Loucy (cell line): ENCODE results near the gene SAMD4B.

Experiments used
- H2AFZ ChIP-seq: fragments of 200-600 bp; sonication (generic); 2 replicates; pipeline ENCODE4 v1.6.0; 2016; ENCODE audit warnings: antibody characterized with exemption, mild to moderate bottlenecking, low read length, moderate library complexity
- H3F3A ChIP-seq: fragments of 200-600 bp; 2 replicates; pipeline ENCODE4 v1.6.0; 2016; ENCODE audit warnings: antibody characterized with exemption, low read depth, mild to moderate bottlenecking
- H3K27me3 ChIP-seq: fragments of 200-600 bp; sonication (generic); 2 replicates; pipeline ENCODE4 v1.6.1; 2014; ENCODE audit warnings: low read length, mild to moderate bottlenecking; ENCODE audit not compliant: insufficient read depth, poor library complexity, severe bottlenecking
- H3K36me3 ChIP-seq: fragments of 200-600 bp; sonication (generic); 2 replicates; pipeline ENCODE4 v1.6.1; 2016; ENCODE audit warnings: low read length; ENCODE audit not compliant: insufficient read depth
- H3K4me1 ChIP-seq: fragments of 200-600 bp; sonication (generic); 2 replicates; pipeline ENCODE4 v1.5.1; 2014; ENCODE audit warnings: low read length, mild to moderate bottlenecking; ENCODE audit not compliant: insufficient read depth, poor library complexity, severe bottlenecking
- H3K4me2 ChIP-seq: fragments of 200-600 bp; sonication (generic); 2 replicates; pipeline ENCODE4 v1.6.0; 2014; ENCODE audit warnings: antibody characterized with exemption, low read length, low read depth, mild to moderate bottlenecking; ENCODE audit not compliant: poor library complexity, severe bottlenecking
- H3K4me3 ChIP-seq: fragments of 200-600 bp; sonication (generic); 2 replicates; pipeline ENCODE4 v1.5.1; 2014; ENCODE audit warnings: low read length, mild to moderate bottlenecking, mixed read lengths; ENCODE audit not compliant: poor library complexity, severe bottlenecking
- H3K79me2 ChIP-seq: fragments of 200-600 bp; sonication (generic); 2 replicates; pipeline ENCODE4 v1.6.1; 2014; ENCODE audit warnings: low read length; ENCODE audit not compliant: insufficient read depth
- H3K9ac ChIP-seq: fragments of 200-600 bp; sonication (generic); 2 replicates; pipeline ENCODE4 v1.6.0; 2014; ENCODE audit warnings: mild to moderate bottlenecking, low read depth, low read length, moderate library complexity; ENCODE audit not compliant: poor library complexity, severe bottlenecking
- H3K9me2 ChIP-seq: fragments of 200-600 bp; sonication (generic); replicated peaks from 2 replicates; pipeline ENCODE4 v1.6.1; 2016; ENCODE audit warnings: low read depth, low read length, mixed read lengths
- H3K9me3 ChIP-seq: fragments of 200-600 bp; sonication (generic); 2 replicates; pipeline ENCODE4 v1.6.1; 2014; ENCODE audit warnings: mild to moderate bottlenecking, antibody characterized with exemption, low read length, low read depth; ENCODE audit not compliant: insufficient read depth
- H4K20me1 ChIP-seq: fragments of 200-600 bp; sonication (generic); 2 replicates; pipeline ENCODE4 v1.6.0; 2014; ENCODE audit warnings: antibody characterized with exemption, low read length, mild to moderate bottlenecking; ENCODE audit not compliant: insufficient read depth, poor library complexity, severe bottlenecking
- CTCF ChIP-seq: fragments of 200-600 bp; sonication (generic); conservative IDR thresholded peaks from 2 replicates; pipeline ENCODE4 v1.5.1; 2014; ENCODE audit warnings: mild to moderate bottlenecking, antibody characterized with exemption, low read length
- EZH2phosphoT487 ChIP-seq: fragments of 200-600 bp; IDR thresholded peaks from 2 replicates; pipeline ENCODE4 v1.6.1; 2018; ENCODE audit warnings: antibody characterized with exemption, mild to moderate bottlenecking, moderate library complexity, borderline replicate concordance

SAMD4B gene

GRCh38 chr19:39299832-39300231 lies 42.4 kb upstream of the SAMD4B start:
- no peak overlapping the region for H3K4me2 ChIP-seq
- no peaks in the 10 kb centered on the region for H4K20me1 ChIP-seq
- peaks cover 12% of the 10 kb centered on the region for H3K4me1 ChIP-seq
- H3K4me3 ChIP-seq, result no peak overlapping the region
- H3F3A ChIP-seq, result no peaks in the 10 kb centered on the region
- H3K9me2 ChIP-seq, result no peaks in the 10 kb centered on the region
- H3K9ac ChIP-seq, result no peak overlapping the region
- no peak for TF ChIP-seq CTCF
- TF ChIP-seq EZH2phosphoT487, result no peak
- H3K79me2 ChIP-seq, result no peaks in the 10 kb centered on the region
- no peaks in the 10 kb centered on the region for H3K9me3 ChIP-seq
- no peak overlapping the region for H2AFZ ChIP-seq
- H3K27me3 ChIP-seq, result no peaks in the 10 kb centered on the region
- H3K36me3 ChIP-seq, result no peaks in the 10 kb centered on the region

GRCh38 chr19:39301021-39301420 lies 41.2 kb upstream of the SAMD4B start:
- Histone ChIP-seq H2AFZ (no peak overlapping the region), H3K36me3 (no peaks in the 10 kb centered on the region), H3F3A (no peaks in the 10 kb centered on the region), H3K4me2 (no peak overlapping the region), H3K79me2 (no peaks in the 10 kb centered on the region), H3K9me2 (no peaks in the 10 kb centered on the region), H3K27me3 (no peaks in the 10 kb centered on the region), H3K4me3 (no peak overlapping the region), H3K9ac (no peak overlapping the region), H3K9me3 (no peaks in the 10 kb centered on the region), H3K4me1 (peaks cover 12% of the 10 kb centered on the region), H4K20me1 (no peaks in the 10 kb centered on the region)
- TF ChIP-seq CTCF, result no peak

GRCh38 chr19:39301562-39301961 lies 40.7 kb upstream of the SAMD4B start:
- H3K79me2 ChIP-seq, result no peaks in the 10 kb centered on the region
- H3F3A ChIP-seq, result no peaks in the 10 kb centered on the region
- H2AFZ ChIP-seq, result no peak overlapping the region
- H3K4me3 ChIP-seq, result no peak overlapping the region
- H3K9ac ChIP-seq, result no peak overlapping the region
- H3K36me3 ChIP-seq, result no peaks in the 10 kb centered on the region
- no peak overlapping the region for H3K4me2 ChIP-seq
- H3K9me3 ChIP-seq, result no peaks in the 10 kb centered on the region
- H4K20me1 ChIP-seq, result no peaks in the 10 kb centered on the region
- H3K9me2 ChIP-seq, result no peaks in the 10 kb centered on the region
- peaks cover 12% of the 10 kb centered on the region for H3K4me1 ChIP-seq
- TF ChIP-seq CTCF (no peak), EZH2phosphoT487 (no peak)
- H3K27me3 ChIP-seq, result no peaks in the 10 kb centered on the region
